IMR-90 (cell line): Measurements from ENCODE around the gene GTF3C1.

Source experiments
- CEBPB ChIP-seq: IDR thresholded peaks from 2 replicates; pipeline ENCODE4 v1.6.1; 2012; ENCODE audit warnings: low read depth, low read length, improper control_type of control experiment
- MAFK ChIP-seq: IDR thresholded peaks from 2 replicates; pipeline ENCODE4 v1.6.1; 2012; ENCODE audit warnings: low read depth, low read length, improper control_type of control experiment
- POLR2A ChIP-seq: IDR thresholded peaks from 2 replicates; pipeline ENCODE4 v1.6.1; 2012; ENCODE audit warnings: mild to moderate bottlenecking, low read depth, low read length
- RAD21 ChIP-seq: IDR thresholded peaks from 2 replicates; pipeline ENCODE4 v1.6.1; 2012; ENCODE audit warnings: low read length, improper control_type of control experiment
- SMC3 ChIP-seq: fragments of 150-350 bp; IDR thresholded peaks from 2 replicates; pipeline ENCODE4 v1.6.1; 2016; ENCODE audit warnings: low read depth, mild to moderate bottlenecking, antibody characterized with exemption, low read length, moderate library complexity
- TF ChIP-seq, protein P1 (sequence below): conservative IDR thresholded peaks from 2 replicates; pipeline ENCODE4 v1.5.1; 2012; ENCODE audit warnings: mild to moderate bottlenecking, low read depth, low read length, improper control_type of control experiment
- TF ChIP-seq, protein P2 (sequence below): fragments of 150-350 bp; IDR thresholded peaks from 2 replicates; pipeline ENCODE4 v1.6.1; 2016; ENCODE audit warnings: low read depth, mild to moderate bottlenecking, low read length, moderate library complexity, borderline replicate concordance

DNA sequence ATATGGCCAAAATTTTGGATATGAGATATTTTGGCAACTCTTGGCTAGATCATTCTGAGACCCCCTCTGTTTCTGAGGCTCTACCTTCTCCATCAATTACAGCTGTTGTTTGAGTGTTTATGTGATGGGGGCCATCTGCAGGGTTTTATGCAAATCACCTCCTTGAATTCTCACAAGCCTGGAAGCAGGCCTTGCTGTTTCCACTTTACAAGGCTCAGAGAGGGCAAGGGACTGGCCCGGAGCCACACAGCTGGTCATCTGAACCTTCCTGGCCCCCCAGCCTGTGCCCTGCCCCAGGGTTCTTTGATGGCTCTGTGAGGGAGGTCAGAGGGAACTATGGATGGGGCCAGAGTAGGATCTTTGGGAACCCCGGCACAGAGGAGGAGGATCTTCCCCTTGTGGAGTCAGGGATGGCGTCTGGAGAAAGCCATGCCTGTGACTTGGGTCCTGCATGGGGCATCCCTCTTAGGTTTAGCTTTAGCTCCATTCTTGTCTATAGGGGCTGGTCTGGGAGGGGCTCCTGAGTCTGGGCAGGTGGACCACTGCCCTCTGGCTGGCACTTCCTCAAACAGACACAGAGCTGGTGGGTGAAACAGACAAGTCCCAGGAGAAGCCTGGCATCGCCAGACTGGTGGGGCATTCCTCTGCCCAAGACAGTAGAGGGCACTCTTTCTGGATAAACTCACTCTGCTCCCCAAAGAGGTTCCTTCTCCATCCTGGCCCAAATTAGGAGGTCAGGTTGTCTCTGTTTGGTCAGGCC is 121.5 kb downstream of the GTF3C1 start:
- TF ChIP-seq, protein P1, sequence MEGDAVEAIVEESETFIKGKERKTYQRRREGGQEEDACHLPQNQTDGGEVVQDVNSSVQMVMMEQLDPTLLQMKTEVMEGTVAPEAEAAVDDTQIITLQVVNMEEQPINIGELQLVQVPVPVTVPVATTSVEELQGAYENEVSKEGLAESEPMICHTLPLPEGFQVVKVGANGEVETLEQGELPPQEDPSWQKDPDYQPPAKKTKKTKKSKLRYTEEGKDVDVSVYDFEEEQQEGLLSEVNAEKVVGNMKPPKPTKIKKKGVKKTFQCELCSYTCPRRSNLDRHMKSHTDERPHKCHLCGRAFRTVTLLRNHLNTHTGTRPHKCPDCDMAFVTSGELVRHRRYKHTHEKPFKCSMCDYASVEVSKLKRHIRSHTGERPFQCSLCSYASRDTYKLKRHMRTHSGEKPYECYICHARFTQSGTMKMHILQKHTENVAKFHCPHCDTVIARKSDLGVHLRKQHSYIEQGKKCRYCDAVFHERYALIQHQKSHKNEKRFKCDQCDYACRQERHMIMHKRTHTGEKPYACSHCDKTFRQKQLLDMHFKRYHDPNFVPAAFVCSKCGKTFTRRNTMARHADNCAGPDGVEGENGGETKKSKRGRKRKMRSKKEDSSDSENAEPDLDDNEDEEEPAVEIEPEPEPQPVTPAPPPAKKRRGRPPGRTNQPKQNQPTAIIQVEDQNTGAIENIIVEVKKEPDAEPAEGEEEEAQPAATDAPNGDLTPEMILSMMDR = 0 out of 2 replicates have a peak, but pooled peaks have one; percentile 3
- TF ChIP-seq POLR2A (no peak), SMC3 (no peak), MAFK (no peak), CEBPB (no peak), RAD21 (no peak)
- TF ChIP-seq, protein P2, sequence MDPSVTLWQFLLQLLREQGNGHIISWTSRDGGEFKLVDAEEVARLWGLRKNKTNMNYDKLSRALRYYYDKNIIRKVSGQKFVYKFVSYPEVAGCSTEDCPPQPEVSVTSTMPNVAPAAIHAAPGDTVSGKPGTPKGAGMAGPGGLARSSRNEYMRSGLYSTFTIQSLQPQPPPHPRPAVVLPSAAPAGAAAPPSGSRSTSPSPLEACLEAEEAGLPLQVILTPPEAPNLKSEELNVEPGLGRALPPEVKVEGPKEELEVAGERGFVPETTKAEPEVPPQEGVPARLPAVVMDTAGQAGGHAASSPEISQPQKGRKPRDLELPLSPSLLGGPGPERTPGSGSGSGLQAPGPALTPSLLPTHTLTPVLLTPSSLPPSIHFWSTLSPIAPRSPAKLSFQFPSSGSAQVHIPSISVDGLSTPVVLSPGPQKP = no peak
